SK-N-SH (cell line): ENCODE results near the gene ARID3A. TPM values are rescaled to one million over a fixed set of nuclear protein-coding genes. Genes with fewer than 3 reads are reported as not detected.

Source experiments
- CTCF ChIA-PET: fragments of 300-600, 350-600 bp; formaldehyde crosslinking; extraction: SDS; loops from one replicate; lab custom pipeline; 2021; lab: Yijun Ruan, JAX
- POLR2A ChIA-PET: fragments of 350-600 bp; sonication (Branson Sonifier 250); formaldehyde crosslinking; extraction: SDS; loops from one replicate; lab custom pipeline; 2020; ENCODE audit warnings: antibody characterized with exemption, inconsistent platforms; lab: Yijun Ruan, JAX
- DNase-seq: peaks from one replicate; pipeline ENCODE4 v3.0.0; 2012
- H2AFZ ChIP-seq: fragments of 200-600 bp; sonication (generic); 2 replicates; pipeline ENCODE4 v1.8.1; 2016; ENCODE audit warnings: antibody characterized with exemption, mild to moderate bottlenecking, low read depth
- H3F3A ChIP-seq: fragments of 200-600 bp; sonication (generic); replicated peaks from 2 replicates; pipeline ENCODE3; 2016; ENCODE audit warnings: antibody characterized with exemption, mild to moderate bottlenecking; ENCODE audit not compliant: insufficient read depth
- H3K27ac ChIP-seq, 2 experiments: fragments of 200-500 bp in 1 of 2; fragments of 200-600 bp in 1 of 2; sonication (Bioruptor generic) in 1 of 2; sonication (generic), shearing (Covaris generic) in 1 of 2; 2 replicates each; pipeline versions ENCODE4 v1.5.1 to v1.6.1; 2014 to 2016; ENCODE audit warnings: low read depth in 2 of 2, inconsistent platforms in 1 of 2, low read length in 1 of 2, mild to moderate bottlenecking in 1 of 2, mixed read lengths in 1 of 2
- H3K27me3 ChIP-seq: fragments of 200-600 bp; sonication (generic), shearing (Covaris generic); 2 replicates; pipeline ENCODE4 v1.6.1; 2016; ENCODE audit warnings: mixed run types; ENCODE audit not compliant: insufficient read depth
- H3K36me3 ChIP-seq, 2 experiments: fragments of 200-500 bp in 1 of 2; fragments of 200-600 bp in 1 of 2; sonication (Bioruptor generic) in 1 of 2; sonication (generic) in 1 of 2; replicated peaks in 1 of 2; 2 replicates each; pipeline versions ENCODE3 to v1.5.1; 2014 to 2016; ENCODE audit warnings: low read length in 1 of 2, mild to moderate bottlenecking in 1 of 2; ENCODE audit not compliant: insufficient read depth in 2 of 2, control insufficient read depth in 1 of 2
- H3K4me1 ChIP-seq, 2 experiments: fragments of 200-500 bp in 1 of 2; fragments of 200-600 bp in 1 of 2; sonication (Bioruptor generic) in 1 of 2; sonication (generic), shearing (Covaris generic) in 1 of 2; 2 replicates each; pipeline versions ENCODE4 v1.5.1 to v1.6.1; 2014 to 2016; ENCODE audit warnings: low read depth in 1 of 2, low read length in 1 of 2, mixed run types in 1 of 2; ENCODE audit not compliant: insufficient read depth in 2 of 2, control insufficient read depth in 1 of 2
- H3K4me2 ChIP-seq: fragments of 200-600 bp; sonication (generic), shearing (Covaris generic); 2 replicates; pipeline ENCODE4 v1.6.1; 2017; ENCODE audit warnings: mixed run types
- H3K4me3 ChIP-seq, 2 experiments: fragments of 200-500 bp in 1 of 2; fragments of 200-600 bp in 1 of 2; sonication (Bioruptor generic) in 1 of 2; sonication (generic), shearing (Covaris generic) in 1 of 2; 2 replicates each; pipeline versions ENCODE4 v1.5.1 to v1.8.1; 2014 to 2016; ENCODE audit warnings: low read depth in 2 of 2, inconsistent platforms in 1 of 2, low read length in 1 of 2, mild to moderate bottlenecking in 1 of 2, mixed read lengths in 1 of 2, moderate library complexity in 1 of 2
- H3K79me2 ChIP-seq: fragments of 200-600 bp; sonication (generic); 2 replicates; pipeline ENCODE4 v1.8.1; 2017; ENCODE audit warnings: mild to moderate bottlenecking; ENCODE audit not compliant: insufficient read depth
- H3K9ac ChIP-seq: fragments of 200-600 bp; sonication (generic); 2 replicates; pipeline ENCODE4 v1.6.1; 2017; ENCODE audit warnings: mixed run types
- H3K9me2 ChIP-seq: fragments of 200-600 bp; sonication (generic); 2 replicates; pipeline ENCODE4 v1.6.1; 2017; ENCODE audit warnings: mixed run types
- H3K9me3 ChIP-seq: fragments of 200-600 bp; sonication (generic); 2 replicates; pipeline ENCODE4 v1.6.1; 2017; ENCODE audit warnings: mixed run types, mild to moderate bottlenecking, moderate library complexity
- H4K20me1 ChIP-seq: fragments of 200-600 bp; sonication (generic); 2 replicates; pipeline ENCODE4 v1.6.1; 2017; ENCODE audit warnings: mild to moderate bottlenecking, mixed run types; ENCODE audit not compliant: insufficient read depth
- CHD2 ChIP-seq: fragments of 150-350 bp; IDR thresholded peaks from 2 replicates; pipeline ENCODE4 v1.6.1; 2018; ENCODE audit warnings: low read length; ENCODE audit not compliant: partially characterized antibody
- ELF1 ChIP-seq: IDR thresholded peaks from 2 replicates; pipeline ENCODE4 v1.4.0; 2012
- EZH2phosphoT487 ChIP-seq: fragments of 200-600 bp; sonication (generic); IDR thresholded peaks from 2 replicates; pipeline ENCODE4 v1.6.1; 2017; ENCODE audit warnings: low read depth, mixed run types, mild to moderate bottlenecking, antibody characterized with exemption, moderate library complexity, borderline replicate concordance
- FOSL2 ChIP-seq: IDR thresholded peaks from 2 replicates; pipeline ENCODE4 v1.4.0; 2012; ENCODE audit warnings: low read depth, mild to moderate bottlenecking, moderate library complexity, borderline replicate concordance
- GABPA ChIP-seq: IDR thresholded peaks from 2 replicates; pipeline ENCODE4 v1.4.0; 2012; ENCODE audit warnings: low read depth, mild to moderate bottlenecking
- GATA2 ChIP-seq: sonication (generic); formaldehyde crosslinking; IDR thresholded peaks from 2 replicates; pipeline ENCODE4 v1.5.0; 2020; ENCODE audit warnings: mild to moderate bottlenecking, missing genetic modification reagents
- IRF3 ChIP-seq: fragments of 150-350 bp; IDR thresholded peaks from 2 replicates; pipeline ENCODE4 v1.6.1; 2016; ENCODE audit warnings: mild to moderate bottlenecking, low read depth, low read length
- JUND ChIP-seq: IDR thresholded peaks from 2 replicates; pipeline ENCODE4 v1.4.0; 2012
- MAX ChIP-seq: IDR thresholded peaks from 2 replicates; pipeline ENCODE4 v1.4.0; 2012; ENCODE audit warnings: low read depth
- MEF2A ChIP-seq: IDR thresholded peaks from 2 replicates; pipeline ENCODE4 v1.4.0; 2012; ENCODE audit warnings: low read depth, borderline replicate concordance
- MXI1 ChIP-seq: IDR thresholded peaks from 2 replicates; pipeline ENCODE4 v1.6.1; 2012; ENCODE audit warnings: mild to moderate bottlenecking, low read depth, low read length, improper control_type of control experiment
- RAD21 ChIP-seq: IDR thresholded peaks from 2 replicates; pipeline ENCODE4 v1.6.1; 2012; ENCODE audit warnings: mild to moderate bottlenecking, low read length
- RCOR1 ChIP-seq: fragments of 150-350 bp; IDR thresholded peaks from 2 replicates; pipeline ENCODE4 v1.6.1; 2017; ENCODE audit warnings: antibody characterized with exemption, low read length
- REST ChIP-seq: IDR thresholded peaks from 2 replicates; pipeline ENCODE4 v1.6.1; 2012; ENCODE audit warnings: mild to moderate bottlenecking, low read depth, low read length, moderate library complexity
- RFX5 ChIP-seq: IDR thresholded peaks from 2 replicates; pipeline ENCODE4 v1.6.1; 2012; ENCODE audit warnings: mild to moderate bottlenecking, improper control_type of control experiment, low read length
- RXRA ChIP-seq: IDR thresholded peaks from 2 replicates; pipeline ENCODE4 v1.4.0; 2012; ENCODE audit warnings: low read depth, mild to moderate bottlenecking, borderline replicate concordance
- SIN3A ChIP-seq: IDR thresholded peaks from 2 replicates; pipeline ENCODE4 v1.6.1; 2012; ENCODE audit warnings: low read depth, mild to moderate bottlenecking, low read length, moderate library complexity, borderline replicate concordance
- SMC3 ChIP-seq: IDR thresholded peaks from 2 replicates; pipeline ENCODE4 v1.6.1; 2012; ENCODE audit warnings: low read depth, low read length, improper control_type of control experiment
- TEAD4 ChIP-seq: IDR thresholded peaks from 2 replicates; pipeline ENCODE4 v1.4.0; 2012; ENCODE audit warnings: mild to moderate bottlenecking, borderline replicate concordance; ENCODE audit not compliant: insufficient read depth
- USF1 ChIP-seq: IDR thresholded peaks from 2 replicates; pipeline ENCODE4 v1.4.0; 2012; ENCODE audit warnings: low read depth, borderline replicate concordance
- ZBTB33 ChIP-seq: IDR thresholded peaks from 2 replicates; pipeline ENCODE4 v1.4.0; 2012; ENCODE audit warnings: low read depth, borderline replicate concordance
- WGBS: methylation state at CpG from one replicate; pipeline ENCODE4 v1.1.6; 2017; ENCODE audit warnings: low lambda C conversion rate; 5-methylcytosine and 5-hydroxymethylcytosine counted together
- polyA plus RNA-seq, 3 experiments: library from polyadenylated mRNA; depleted of rRNA; stranded (reverse); fragments of >200 nt; gene quantifications; 2 replicates each; pipeline ENCODE4 v1.2.3, GENCODE V29; 2012

Gene ARID3A
- polyA plus RNA-seq, 1 of the 3 experiments (the other 2 are of a cell fraction): 8.6 TPM

- no peak for TF ChIP-seq ZBTB33
- TF ChIP-seq SMC3: no peak
Observed at GRCh38 chr19:1012334-1012733, 86.5 kb downstream of the ARID3A start (continued).

- Histone ChIP-seq H3K27me3 (no peaks in the 10 kb centered on the region), H4K20me1 (peaks cover 47% of the 10 kb centered on the region), H3K79me2 (peaks cover 47% of the 10 kb centered on the region), H3K27ac (no peak overlapping the region), H2AFZ (no peak overlapping the region), H3F3A (no peaks in the 10 kb centered on the region), H3K9me2 (no peaks in the 10 kb centered on the region), H3K4me2 (no peak overlapping the region), H3K4me1 (peaks cover 7 to 12% of the 10 kb centered on the region in 2 experiments; a peak in 1 of 4 replicates), H3K36me3 (peaks cover 0 to 51% of the 10 kb centered on the region in 2 experiments), H3K4me3 (no peak overlapping the region), H3K9me3 (no peaks in the 10 kb centered on the region), H3K9ac (no peak overlapping the region)
- POLR2A ChIA-PET: no interaction called here
- no peak for DNase-seq
- TF ChIP-seq REST: no peak
- no peak for TF ChIP-seq TEAD4
- no peak for TF ChIP-seq IRF3
- TF ChIP-seq CHD2: no peak
- TF ChIP-seq RCOR1: no peak
- no peak for TF ChIP-seq MAX
- no peak for TF ChIP-seq MEF2A
- TF ChIP-seq GATA2 (CRISPR knock-in tag): no peak
- TF ChIP-seq MXI1: no peak
- no peak for TF ChIP-seq RAD21
- TF ChIP-seq EZH2phosphoT487: no peak
- TF ChIP-seq USF1: no peak
- no peak for TF ChIP-seq RXRA
- TF ChIP-seq ELF1: no peak
- no peak for TF ChIP-seq RFX5
- no peak for TF ChIP-seq GABPA
- no peak for TF ChIP-seq JUND
- TF ChIP-seq FOSL2: no peak
- TF ChIP-seq SIN3A: no peak
- no CpG with 5 or more reads among the region's 10 CpGs for WGBS
- CTCF ChIA-PET: no interaction called here
Observed at GRCh38 chr19:1013218-1013617, 87.4 kb downstream of the ARID3A start.
